Measurements from ENCODE around the gene PLXNB2. TPM values are rescaled to one million over a fixed set of nuclear protein-coding genes. Genes with fewer than 3 reads are reported as not detected.
"Not testable (repeated sequence)": the region's sequence is repeated elsewhere in the genome, so short reads cannot be mapped to it uniquely, and the experiment has no call there.

PLXNB2 gene
- total RNA-seq, 1 donor from 2014 or later, result 20.8 TPM

- intact Hi-C loops (cut with micrococcal nuclease), result loop anchor here (2.0 to 5.0 kb wide), 3 partner anchors 56 to 179 kb away; partner anchors contain the start of gene MAPK11
Observed at GRCh38 chr22:50326225-50326955, 18.9 kb upstream of the PLXNB2 start.

- intact Hi-C loops (cut with micrococcal nuclease), result loop anchor here (2.0 to 5.0 kb wide), 3 partner anchors 55 to 178 kb away; partner anchors contain the start of gene MAPK11
Observed at GRCh38 chr22:50325444-50326224, 18.2 kb upstream of the PLXNB2 start.

- intact Hi-C loops (cut with micrococcal nuclease), result no loop called here
Observed at GRCh38 chr22:50323900-50324299, 16.5 kb upstream of the PLXNB2 start.

GRCh38 chr22:50322382-50323104 is 15.1 kb upstream of the PLXNB2 start:
- intact Hi-C loops (cut with micrococcal nuclease), result not testable (repeated sequence)

- intact Hi-C loops (cut with micrococcal nuclease), result no loop called here
Observed at GRCh38 chr22:50320671-50321325, 13.4 kb upstream of the PLXNB2 start.

DNA sequence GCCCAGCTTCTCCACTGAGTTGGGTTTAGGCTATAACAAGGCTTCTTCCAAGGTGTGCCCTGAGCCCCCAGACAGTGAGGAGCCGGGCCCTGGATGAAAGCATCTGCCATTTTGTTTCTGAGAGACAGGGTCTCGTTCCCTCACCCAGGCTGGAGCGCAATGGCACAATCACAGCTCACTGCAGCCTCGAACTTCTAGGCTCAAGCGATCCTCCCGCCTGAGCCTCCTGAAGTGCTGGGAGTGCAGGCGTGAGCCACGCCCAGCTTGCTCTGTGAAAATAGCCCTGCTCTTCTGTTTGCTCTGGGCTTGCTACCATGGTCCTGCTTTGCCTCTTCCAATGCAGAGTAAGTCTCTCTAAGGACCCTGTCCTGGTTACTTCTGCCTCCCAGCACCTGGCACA is 12.7 kb upstream of the PLXNB2 start:
- intact Hi-C loops (cut with micrococcal nuclease), result no loop called here

- intact Hi-C loops (cut with micrococcal nuclease), result no loop called here
Observed at GRCh38 chr22:50319503-50319951, 12.1 kb upstream of the PLXNB2 start.

GRCh38 chr22:50318698-50319411 is 11.4 kb upstream of the PLXNB2 start:
- intact Hi-C loops (cut with micrococcal nuclease), result no loop called here

DNA sequence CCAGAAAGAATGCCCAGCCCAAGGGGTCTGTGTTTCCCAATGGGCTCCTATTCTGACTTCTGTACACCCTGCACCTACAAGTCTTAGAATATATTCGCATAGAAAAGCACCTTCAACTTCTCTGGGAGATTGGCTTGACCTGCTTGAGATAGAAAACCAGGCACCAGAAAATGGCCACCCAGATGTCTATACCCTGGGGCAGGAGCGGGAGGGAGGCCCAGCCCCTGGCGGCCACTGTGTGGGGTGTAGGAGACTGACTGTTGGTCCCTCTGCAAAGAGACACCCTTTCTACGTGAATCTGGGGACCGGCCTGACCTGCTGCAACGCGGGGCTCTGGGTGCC is 10.9 kb upstream of the PLXNB2 start:
- intact Hi-C loops (cut with micrococcal nuclease), result no loop called here

- intact Hi-C loops (cut with micrococcal nuclease), result no loop called here
Observed at GRCh38 chr22:50317674-50318073, 10.2 kb upstream of the PLXNB2 start.

DNA sequence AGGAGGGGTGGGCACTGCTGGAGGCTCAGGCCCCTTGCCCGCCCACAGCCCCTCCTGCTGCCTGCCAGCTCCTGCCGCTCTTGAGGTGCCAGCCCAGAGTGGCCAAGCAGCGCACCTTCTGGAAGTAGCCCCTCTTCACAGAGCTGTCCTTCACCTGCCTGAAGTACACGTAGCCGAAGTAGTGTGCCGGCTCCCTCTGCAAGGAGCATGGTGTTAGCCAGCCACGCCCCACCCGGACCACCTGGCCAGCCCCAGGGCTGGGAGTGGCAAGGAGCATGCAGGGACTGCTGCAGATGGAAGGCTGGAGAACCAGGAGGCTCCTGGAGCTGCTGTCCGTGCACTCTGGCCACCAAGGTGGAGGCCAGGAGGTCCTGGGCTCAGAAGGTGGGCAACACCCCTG is 9.7 kb upstream of the PLXNB2 start:
- intact Hi-C loops (cut with micrococcal nuclease), result no loop called here

DNA sequence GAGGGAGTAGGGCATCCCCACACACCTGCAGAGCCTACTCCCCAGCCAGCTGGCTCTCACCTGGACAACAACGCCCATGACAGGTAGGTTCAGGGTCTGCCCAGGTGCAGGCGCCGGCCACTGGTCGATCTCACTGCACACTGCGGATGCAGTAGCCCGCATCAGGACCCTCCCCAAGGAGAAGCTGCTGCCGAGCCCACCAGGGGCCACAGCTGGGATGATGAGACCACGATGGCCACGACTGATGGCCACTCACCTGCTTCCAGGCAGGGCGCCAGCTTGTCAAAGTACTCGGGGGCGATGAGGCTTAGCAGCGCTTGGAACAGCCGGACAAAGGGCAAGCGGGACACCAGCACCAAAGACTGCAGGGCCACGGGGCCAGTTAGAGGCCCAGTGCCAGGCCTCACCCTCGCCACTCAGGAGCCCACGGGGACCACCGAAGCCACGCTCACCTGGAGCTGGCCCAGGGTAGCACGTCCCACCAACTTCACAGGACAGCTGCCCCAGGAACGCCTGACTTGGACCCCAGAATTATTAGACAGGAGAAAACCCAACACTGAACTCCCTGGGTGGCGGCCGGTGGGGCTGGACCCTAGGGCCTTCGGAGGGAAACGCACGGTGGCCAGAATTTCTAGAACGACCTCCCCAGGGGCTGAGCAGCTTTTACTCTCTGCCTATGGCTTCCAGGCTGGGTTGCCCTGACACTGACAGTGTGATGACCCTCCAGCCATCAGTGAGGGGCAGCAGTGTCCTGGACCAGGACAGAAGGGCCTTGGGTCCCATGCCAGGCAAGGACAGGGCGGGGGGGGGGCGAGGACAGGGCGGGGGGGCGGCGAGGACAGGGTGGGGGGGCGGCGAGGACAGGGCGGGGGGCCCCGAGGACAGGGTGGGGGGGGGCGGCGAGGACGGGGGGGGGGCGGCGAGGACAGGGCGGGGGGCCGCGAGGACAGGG is 8.9 kb upstream of the PLXNB2 start:
- intact Hi-C loops (cut with micrococcal nuclease), result no loop called here

DNA sequence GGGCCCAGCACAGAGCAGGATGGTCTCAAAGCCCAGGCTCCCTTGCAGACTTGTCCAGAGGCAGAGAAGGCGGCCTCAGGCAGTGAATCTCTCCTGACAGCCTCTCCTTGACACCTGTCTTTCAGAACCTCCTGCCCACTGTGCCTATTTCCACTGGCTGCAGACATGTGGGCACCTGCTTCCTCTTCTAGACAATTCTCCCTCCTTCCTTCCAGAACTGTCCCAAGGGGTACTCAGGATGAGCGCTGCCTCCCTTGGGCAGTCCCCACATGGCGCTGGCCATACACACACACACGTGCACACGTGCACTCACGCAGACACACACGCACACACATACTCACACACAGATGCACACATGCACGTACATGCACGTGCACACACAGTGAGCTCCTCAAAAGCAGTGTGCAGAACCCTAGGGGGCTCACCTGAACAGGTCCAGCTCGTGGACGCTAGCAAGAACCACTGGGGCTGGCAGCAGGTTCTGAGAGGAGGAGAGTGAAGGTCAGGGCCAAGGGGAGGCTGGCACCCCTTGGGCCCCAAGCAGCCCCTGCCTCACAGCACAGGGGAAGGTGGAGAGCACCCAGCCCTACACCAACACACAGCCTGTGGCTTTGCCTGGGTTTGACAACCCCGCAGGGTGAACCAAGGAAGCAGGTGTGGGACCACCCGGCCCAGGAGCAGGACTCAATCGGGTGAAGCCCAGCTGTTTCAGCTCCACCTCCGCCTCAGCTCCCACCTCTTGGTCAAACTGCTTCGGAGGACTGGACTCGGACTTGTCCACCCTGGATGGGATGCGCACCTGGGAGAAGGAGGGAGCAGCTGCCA is 8.1 kb upstream of the PLXNB2 start:
- intact Hi-C loops (cut with micrococcal nuclease), result no loop called here

- intact Hi-C loops (cut with micrococcal nuclease), result no loop called here
Observed at GRCh38 chr22:50314455-50315288, 7.2 kb upstream of the PLXNB2 start.

- intact Hi-C loops (cut with micrococcal nuclease), result no loop called here
Observed at GRCh38 chr22:50314081-50314454, 6.6 kb upstream of the PLXNB2 start.

- intact Hi-C loops (cut with micrococcal nuclease), result no loop called here
Observed at GRCh38 chr22:50313600-50313999, 6.2 kb upstream of the PLXNB2 start.

GRCh38 chr22:50313021-50313420 is 5.6 kb upstream of the PLXNB2 start:
- intact Hi-C loops (cut with micrococcal nuclease), result no loop called here

DNA sequence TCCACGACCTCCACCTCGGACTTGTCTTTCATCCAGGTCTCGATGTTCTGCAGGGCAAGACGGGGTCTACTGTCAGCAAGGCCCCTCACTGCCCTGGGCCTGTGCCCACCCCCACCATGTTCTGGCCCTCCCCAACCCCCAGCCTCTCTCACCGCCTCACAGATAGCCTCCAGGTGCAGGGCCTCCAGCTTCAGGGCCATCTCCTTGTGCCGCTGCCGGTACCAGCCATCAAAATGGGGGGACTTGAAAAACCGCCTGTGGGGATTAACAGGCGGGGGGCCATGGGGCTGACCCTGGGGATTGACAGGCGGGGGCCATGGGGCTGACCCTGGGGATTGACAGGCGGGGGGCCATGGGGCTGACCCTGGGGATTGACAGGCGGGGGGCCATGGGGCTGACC is 4.9 kb upstream of the PLXNB2 start:
- intact Hi-C loops (cut with micrococcal nuclease), result no loop called here

All from T-helper 1 cell treated with Interleukin-12 subunit alpha and Interleukin-12 subunit beta and Interleukin-4 antibody, amounts not matched to agents 30 ng/mL and 1 ng/mL, for 36 hours (primary cell).